ES-I3 (cell line): ENCODE data around the gene RAB34.
A peak's percentile ranks its signal among the peaks of the same experiment; 100 is the strongest.

ENCODE experiments used
- H3K36me3 ChIP-seq: 2 replicates; pipeline ENCODE4 v1.6.1; 2013; ENCODE audit warnings: mild to moderate bottlenecking, low read length, control low read depth, moderate library complexity; ENCODE audit not compliant: insufficient read depth
- H3K4me1 ChIP-seq: 2 replicates; pipeline ENCODE4 v1.6.1; 2013; ENCODE audit warnings: mild to moderate bottlenecking, control low read depth, low read length; ENCODE audit not compliant: insufficient read depth
- H3K9ac ChIP-seq: 2 replicates; pipeline ENCODE4 v1.6.1; 2013; ENCODE audit warnings: low read depth, mild to moderate bottlenecking, low read length, moderate library complexity
- H3K9me3 ChIP-seq: 2 replicates; pipeline ENCODE4 v1.6.1; 2013; ENCODE audit warnings: mild to moderate bottlenecking, low read length, moderate library complexity; ENCODE audit not compliant: control insufficient read depth, insufficient read depth

RAB34 gene

DNA sequence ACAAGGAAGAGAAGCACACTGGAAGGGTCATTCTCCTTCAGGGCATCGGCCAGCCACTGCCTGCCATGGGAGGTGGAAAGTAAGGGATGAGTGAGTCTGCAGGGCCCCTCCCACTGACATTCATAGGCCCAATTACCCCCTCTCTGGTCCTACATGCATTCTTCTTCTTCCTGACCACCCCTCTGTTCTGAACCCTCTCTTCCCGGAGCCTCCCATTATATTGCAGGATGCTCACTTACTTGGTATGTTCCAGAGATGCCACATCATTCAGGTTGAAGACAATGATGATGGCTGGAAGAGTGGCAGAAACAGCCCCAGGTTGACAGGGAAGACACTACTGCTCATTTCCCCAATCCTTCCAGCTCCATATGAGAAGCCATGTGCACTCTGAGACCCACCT, 2.5 kb downstream of the RAB34 start:
- no peak overlapping the region for H3K9ac ChIP-seq
- H3K36me3 ChIP-seq = peaks cover 1% of the 10 kb centered on the region; the same call in 1 of the 2 replicates

GRCh38 chr17:28714281-28714680, 3.4 kb downstream of the RAB34 start:
- Histone ChIP-seq H3K9ac (no peak overlapping the region), H3K9me3 (no peaks in the 10 kb centered on the region), H3K4me1 (peaks cover 17% of the 10 kb centered on the region), H3K36me3 (no peaks in the 10 kb centered on the region; the same call in 1 of the 2 replicates)

More for the DNA sequence above, 2.5 kb downstream of the RAB34 start:
- H3K4me1 ChIP-seq = peaks cover 14% of the 10 kb centered on the region
- no peaks in the 10 kb centered on the region for H3K9me3 ChIP-seq

- Histone ChIP-seq H3K4me1 (peaks cover 17% of the 10 kb centered on the region), H3K9ac (peak overlapping the region; percentile 74), H3K36me3 (no peaks in the 10 kb centered on the region; the same call in 1 of the 2 replicates), H3K9me3 (no peaks in the 10 kb centered on the region)
Observed at GRCh38 chr17:28712705-28713415, 4.8 kb downstream of the RAB34 start.

DNA sequence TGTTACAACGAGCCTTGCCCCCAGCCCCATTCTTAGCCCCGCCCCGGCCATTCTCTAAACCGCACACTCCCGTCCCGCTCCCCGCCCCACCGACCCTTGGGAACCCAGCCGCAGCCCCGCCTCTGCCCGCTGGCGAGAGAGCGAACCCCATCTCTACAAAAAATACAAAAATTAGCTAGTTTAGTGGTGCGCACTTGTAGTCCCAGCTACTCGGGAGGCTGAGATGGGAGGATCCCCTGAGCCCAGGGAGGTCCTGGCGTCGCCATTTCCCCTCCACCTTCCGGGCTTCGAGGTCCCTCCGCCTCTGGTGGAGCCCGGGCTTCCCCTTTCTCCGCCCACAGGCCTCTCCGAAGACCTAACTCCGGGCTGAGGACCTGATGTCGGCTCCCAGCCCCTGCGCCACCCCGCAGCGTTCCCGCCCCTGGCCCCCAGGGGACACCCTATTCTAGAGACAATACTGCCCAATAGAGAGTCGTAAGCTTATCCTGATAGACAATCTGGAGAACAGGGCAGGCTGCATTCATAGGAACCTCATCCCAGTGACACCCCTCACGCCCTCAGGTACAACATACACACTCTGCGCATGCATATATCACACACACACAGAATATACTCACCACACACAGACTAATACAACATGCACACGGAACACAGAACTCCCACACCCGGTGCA, 5.5 kb downstream of the RAB34 start:
- Histone ChIP-seq H3K9ac (peak overlapping the region; percentile 74), H3K9me3 (no peaks in the 10 kb centered on the region), H3K4me1 (peaks cover 17% of the 10 kb centered on the region), H3K36me3 (no peaks in the 10 kb centered on the region; the same call in 1 of the 2 replicates)

GRCh38 chr17:28711723-28712031, 6.0 kb downstream of the RAB34 start, which contains the start of gene PROCA1:
PROCA1 (minus strand) TSS chr17:28711888; CDS start chr17:28711660, 228 bp downstream.
- no peaks in the 10 kb centered on the region; the same call in 1 of the 2 replicates for H3K36me3 ChIP-seq
- H3K4me1 ChIP-seq = peaks cover 17% of the 10 kb centered on the region
- no peaks in the 10 kb centered on the region for H3K9me3 ChIP-seq
- peak within 1 kb of the TSS; percentile 86 for H3K9ac ChIP-seq

- H3K9ac ChIP-seq = peak overlapping the region; percentile 86
- H3K9me3 ChIP-seq = no peaks in the 10 kb centered on the region
- H3K36me3 ChIP-seq = no peaks in the 10 kb centered on the region; the same call in 1 of the 2 replicates
- peaks cover 13% of the 10 kb centered on the region for H3K4me1 ChIP-seq
Observed at GRCh38 chr17:28710861-28711722, 6.6 kb downstream of the RAB34 start.

DNA sequence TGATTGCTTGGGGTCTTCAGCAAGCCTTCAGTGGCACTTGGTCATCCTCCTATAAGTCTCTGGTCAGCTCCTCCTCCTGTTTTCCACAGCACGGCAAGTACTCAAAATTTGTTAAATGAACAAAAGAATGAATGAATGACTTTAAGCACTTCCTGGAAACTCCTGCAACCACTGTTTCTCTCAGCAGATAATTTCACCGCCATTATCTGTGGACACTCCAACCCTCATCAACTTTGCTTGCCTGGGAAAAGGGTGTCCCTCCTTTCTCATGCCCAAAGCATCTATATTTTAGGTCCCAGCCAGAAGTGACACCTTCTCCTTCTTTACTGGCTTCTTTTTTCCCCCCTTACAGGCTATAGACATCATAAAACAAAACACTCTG, 10.3 kb downstream of the RAB34 start:
- peaks cover 7% of the 10 kb centered on the region for H3K36me3 ChIP-seq
- H3K9me3 ChIP-seq = no peaks in the 10 kb centered on the region
- peaks cover 3% of the 10 kb centered on the region; the same call in 1 of the 2 replicates for H3K4me1 ChIP-seq
- H3K9ac ChIP-seq = no peak overlapping the region

DNA sequence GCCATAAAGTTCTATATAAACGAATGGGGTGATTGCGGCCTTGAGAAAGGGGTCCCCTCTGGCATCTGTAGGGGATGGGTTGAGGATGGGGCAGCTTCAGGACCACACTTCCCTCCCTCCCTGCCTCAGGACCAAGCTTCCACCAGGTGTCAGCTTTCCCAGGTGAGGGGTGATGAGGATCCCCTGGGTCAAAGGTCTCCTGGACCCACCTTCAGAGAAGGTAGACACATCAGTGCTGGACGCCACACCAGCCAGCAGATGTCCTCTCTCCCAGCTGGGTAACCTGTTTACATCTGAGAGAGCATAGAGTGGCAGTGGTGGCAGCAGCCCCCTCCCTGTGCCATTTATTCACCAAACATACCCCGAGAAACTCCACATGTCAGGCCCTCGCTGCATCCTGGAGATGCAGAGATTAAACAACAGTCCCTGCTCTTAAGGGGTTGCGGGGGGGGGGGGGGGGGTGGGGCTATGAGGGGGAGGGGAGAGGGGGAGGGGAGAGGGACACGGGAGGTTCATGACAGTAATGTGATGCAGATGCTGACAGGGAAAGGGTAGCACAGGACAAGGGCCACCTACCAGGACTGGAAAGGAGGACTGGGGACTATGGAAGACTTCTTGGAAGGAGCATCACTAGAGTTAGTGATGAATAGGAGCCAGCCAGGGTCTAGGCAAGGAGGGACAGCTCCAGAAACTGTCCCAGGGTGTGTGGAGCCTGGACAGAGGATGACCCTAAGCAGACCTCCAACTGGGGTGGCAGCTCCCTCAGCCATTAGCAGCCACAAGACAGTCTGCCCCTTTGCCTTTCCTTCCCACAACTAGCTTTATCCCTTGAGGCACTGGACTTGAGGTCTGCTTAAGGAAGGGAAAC, 11.0 kb downstream of the RAB34 start:
- Histone ChIP-seq H3K9me3 (no peaks in the 10 kb centered on the region), H3K36me3 (peaks cover 8% of the 10 kb centered on the region), H3K4me1 (peaks cover 3% of the 10 kb centered on the region; the same call in 1 of the 2 replicates), H3K9ac (no peak overlapping the region)

DNA sequence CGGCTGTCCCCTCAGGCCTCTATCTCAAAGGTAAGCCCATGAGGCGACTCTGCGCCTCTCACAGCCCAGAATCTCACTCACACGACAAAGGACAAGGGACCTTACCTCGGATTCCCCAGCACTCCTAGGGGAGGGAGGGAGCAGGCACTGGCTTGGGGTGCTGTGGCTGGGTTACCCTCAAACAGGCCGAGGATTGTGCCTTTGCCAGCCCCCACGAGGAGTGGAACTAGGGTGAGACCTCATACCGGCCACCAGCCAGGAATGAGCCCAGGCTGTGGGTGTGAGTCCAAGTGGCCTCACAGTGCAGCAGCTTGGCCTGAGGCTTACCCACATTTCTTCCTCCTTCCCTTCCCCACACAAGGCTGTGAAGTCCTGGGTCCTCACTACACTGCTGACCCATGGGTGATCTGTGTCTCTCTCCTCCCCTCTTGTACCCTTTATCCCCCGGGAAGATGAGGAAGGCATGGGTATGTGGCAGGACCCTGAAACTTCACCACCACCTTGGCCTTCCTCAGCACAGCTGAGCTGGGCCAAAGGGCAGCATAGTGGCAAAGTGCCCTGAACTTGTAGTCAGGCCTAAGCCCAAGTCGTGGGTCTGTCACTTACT, 11.8 kb downstream of the RAB34 start:
- H3K9me3 ChIP-seq = no peaks in the 10 kb centered on the region
- H3K36me3 ChIP-seq = peaks cover 8% of the 10 kb centered on the region
- peaks cover 3% of the 10 kb centered on the region; the same call in 1 of the 2 replicates for H3K4me1 ChIP-seq
- H3K9ac ChIP-seq = no peak overlapping the region

GRCh38 chr17:28705074-28705659, 12.5 kb downstream of the RAB34 start:
- peaks cover 10% of the 10 kb centered on the region for H3K36me3 ChIP-seq

GRCh38 chr17:28704219-28704858, 13.3 kb downstream of the RAB34 start:
- no peak overlapping the region for H3K9ac ChIP-seq
- peaks cover 18% of the 10 kb centered on the region for H3K36me3 ChIP-seq
- no peaks in the 10 kb centered on the region; the same call in 1 of the 2 replicates for H3K4me1 ChIP-seq
- H3K9me3 ChIP-seq = no peaks in the 10 kb centered on the region

More at GRCh38 chr17:28705074-28705659, 12.5 kb downstream of the RAB34 start:
- H3K9me3 ChIP-seq = no peaks in the 10 kb centered on the region
- H3K9ac ChIP-seq = no peak overlapping the region
- peaks cover 3% of the 10 kb centered on the region; the same call in 1 of the 2 replicates for H3K4me1 ChIP-seq

DNA sequence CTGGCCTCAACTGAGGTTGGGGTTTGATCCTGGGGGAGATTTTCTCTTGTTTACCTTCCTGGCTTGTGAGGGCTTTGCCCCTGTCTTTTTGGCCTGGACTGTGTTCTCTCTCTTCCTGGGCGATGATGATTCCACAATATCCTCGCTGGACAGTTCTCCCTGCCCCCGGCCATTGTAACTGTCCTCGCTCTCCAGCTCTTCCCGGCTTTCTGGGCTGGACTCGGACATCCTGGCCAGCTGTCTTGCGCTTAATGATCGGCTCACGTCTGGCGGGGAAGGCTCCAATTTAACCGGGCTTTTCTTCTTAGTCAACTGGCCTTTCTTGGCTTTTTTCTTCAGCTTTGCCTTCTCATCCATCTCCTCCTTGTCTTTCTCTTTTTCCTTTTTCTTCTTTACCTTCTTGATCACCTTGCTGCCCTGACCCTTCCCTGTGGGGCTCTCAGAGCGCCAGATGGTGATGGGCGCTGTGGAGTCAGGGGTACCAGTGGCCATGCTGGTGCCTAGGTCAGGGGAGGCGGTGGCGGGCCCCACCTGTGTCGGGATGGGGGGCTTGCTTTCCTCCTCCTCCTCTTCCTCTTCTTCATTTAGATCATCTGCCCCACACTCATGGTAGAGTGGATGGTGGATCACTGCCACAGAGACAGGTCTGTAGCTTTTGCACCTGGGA, 14.0 kb downstream of the RAB34 start:
- no peak overlapping the region for H3K9ac ChIP-seq
- H3K9me3 ChIP-seq = no peaks in the 10 kb centered on the region
- H3K36me3 ChIP-seq = peaks cover 23% of the 10 kb centered on the region
- H3K4me1 ChIP-seq = no peaks in the 10 kb centered on the region; the same call in 1 of the 2 replicates
